GM23338 (cell line): ENCODE data around the gene SOS1. TPM values are rescaled to one million over a fixed set of nuclear protein-coding genes. Genes with fewer than 3 reads are reported as not detected.

Experiments
- ATAC-seq: fragments of 200-7000 bp; cut with Tn5 transposase; 3 replicates; pipeline ENCODE4 v1.9.1; 2020
- DNase-seq: peaks from one replicate; pipeline ENCODE4 v3.0.0-alpha.2; 2015; ENCODE audit warnings: low spot score
- H2AFZ ChIP-seq: fragments of 200-600 bp; sonication (generic); 2 replicates; pipeline ENCODE4 v1.8.0; 2016; ENCODE audit warnings: antibody characterized with exemption, mild to moderate bottlenecking, moderate library complexity
- H3F3A ChIP-seq: fragments of 200-600 bp; sonication (generic); replicated peaks from 2 replicates; pipeline ENCODE4 v1.8.0; 2017; ENCODE audit warnings: antibody characterized with exemption, mixed run types, low read depth
- H3K27ac ChIP-seq: fragments of 200-600 bp; sonication (generic); 2 replicates; pipeline ENCODE4 v1.6.1; 2016; ENCODE audit warnings: low read depth
- H3K27me3 ChIP-seq: fragments of 200-600 bp; sonication (generic); 2 replicates; pipeline ENCODE4 v1.8.0; 2016; ENCODE audit warnings: mild to moderate bottlenecking, mixed run types, moderate library complexity; ENCODE audit not compliant: insufficient read depth
- H3K36me3 ChIP-seq: fragments of 200-600 bp; sonication (generic); 2 replicates; pipeline ENCODE4 v1.8.0; 2016; ENCODE audit warnings: mild to moderate bottlenecking; ENCODE audit not compliant: insufficient read depth
- H3K4me1 ChIP-seq: fragments of 200-600 bp; sonication (generic); 2 replicates; pipeline ENCODE4 v1.8.0; 2016; ENCODE audit warnings: mild to moderate bottlenecking, moderate library complexity; ENCODE audit not compliant: insufficient read depth
- H3K4me2 ChIP-seq: fragments of 200-600 bp; sonication (generic); 2 replicates; pipeline ENCODE4 v1.7.1; 2017; ENCODE audit warnings: mixed run types
- H3K4me3 ChIP-seq: fragments of 200-600 bp; sonication (generic); 2 replicates; pipeline ENCODE4 v1.6.1; 2016; ENCODE audit warnings: mixed run types
- H3K79me2 ChIP-seq: fragments of 200-600 bp; sonication (generic); replicated peaks from 2 replicates; pipeline ENCODE4 v1.8.0; 2017; ENCODE audit warnings: mild to moderate bottlenecking; ENCODE audit not compliant: insufficient read depth
- H3K9me2 ChIP-seq: fragments of 200-600 bp; sonication (generic); 2 replicates; pipeline ENCODE4 v1.8.0; 2017; ENCODE audit not compliant: insufficient read depth
- H4K20me1 ChIP-seq: fragments of 200-600 bp; sonication (generic); replicated peaks from 2 replicates; pipeline ENCODE4 v1.8.0; 2017; ENCODE audit warnings: mild to moderate bottlenecking; ENCODE audit not compliant: insufficient read depth
- H3K27ac Mint-ChIP-seq: 2 replicates; pipeline ENCODE4 v1.8.0; 2020; ENCODE audit warnings: inconsistent platforms, mild to moderate bottlenecking, moderate library complexity, mixed read lengths
- H3K27me3 Mint-ChIP-seq: 3 replicates; pipeline ENCODE4 v1.8.0; 2022; ENCODE audit warnings: low read depth, mild to moderate bottlenecking, moderate library complexity, mixed read lengths, inconsistent platforms; ENCODE audit not compliant: insufficient read depth, poor library complexity
- H3K36me3 Mint-ChIP-seq: 3 replicates; pipeline ENCODE4 v1.8.0; 2021; ENCODE audit warnings: low read depth, mild to moderate bottlenecking, inconsistent platforms, moderate library complexity, mixed read lengths
- H3K4me1 Mint-ChIP-seq: 3 replicates; pipeline ENCODE4 v1.8.0; 2020; ENCODE audit warnings: mild to moderate bottlenecking, inconsistent platforms, mixed read lengths
- H3K4me3 Mint-ChIP-seq: 3 replicates; pipeline ENCODE4 v1.8.0; 2021; ENCODE audit warnings: moderate library complexity, mild to moderate bottlenecking, inconsistent platforms, mixed read lengths
- H3K9me3 Mint-ChIP-seq: 3 replicates; pipeline ENCODE4 v1.8.0; 2020; ENCODE audit warnings: moderate library complexity, mild to moderate bottlenecking, inconsistent platforms, mixed read lengths
- CREB1 ChIP-seq: fragments of 250-450 bp; sonication (Bioruptor Pico); IDR thresholded peaks from 2 replicates; pipeline ENCODE4 v1.5.0; 2020; ENCODE audit warnings: low read depth, mild to moderate bottlenecking, moderate library complexity
- CTCF ChIP-seq, 2 experiments: fragments of 200-600 bp in 1 of 2; sonication (generic) in 1 of 2; conservative IDR thresholded peaks; 2 replicates each; pipeline versions ENCODE4 v1.5.1 to v1.6.1; 2016 to 2017; ENCODE audit warnings: antibody characterized with exemption in 2 of 2, low read depth in 2 of 2, mild to moderate bottlenecking in 2 of 2, moderate library complexity in 1 of 2
- EZH2 ChIP-seq: fragments of 200-600 bp; sonication (generic); IDR thresholded peaks from one replicate; pipeline ENCODE4 v1.8.0; 2017; ENCODE audit warnings: antibody characterized with exemption, mild to moderate bottlenecking, low read depth; ENCODE audit not compliant: unreplicated experiment
- EZH2phosphoT487 ChIP-seq: fragments of 200-600 bp; sonication (generic); IDR thresholded peaks from one replicate; pipeline ENCODE4 v1.8.1; 2018; ENCODE audit warnings: antibody characterized with exemption; ENCODE audit not compliant: unreplicated experiment
- JUNB ChIP-seq: IDR thresholded peaks from one replicate; pipeline ENCODE4 v1.6.1; 2016; ENCODE audit warnings: antibody characterized with exemption; ENCODE audit not compliant: unreplicated experiment
- NANOG ChIP-seq: IDR thresholded peaks from 2 replicates; pipeline ENCODE4 v1.6.1; 2016; ENCODE audit warnings: antibody characterized with exemption, borderline replicate concordance
- POLR2AphosphoS5 ChIP-seq: IDR thresholded peaks from 2 replicates; pipeline ENCODE4 v1.6.1; 2016; ENCODE audit warnings: antibody characterized with exemption, low read depth
- STAT1 ChIP-seq: IDR thresholded peaks from one replicate; pipeline ENCODE4 v1.6.1; 2016; ENCODE audit warnings: antibody characterized with exemption; ENCODE audit not compliant: unreplicated experiment
- ZNF114 ChIP-seq: fragments of 250-450 bp; sonication (Bioruptor Pico); IDR thresholded peaks from 2 replicates; pipeline ENCODE4 v1.5.0; 2020; ENCODE audit warnings: mild to moderate bottlenecking, moderate library complexity
- ZNF331 ChIP-seq: fragments of 250-450 bp; sonication (Bioruptor Pico); IDR thresholded peaks from 2 replicates; pipeline ENCODE4 v1.5.0; 2020; ENCODE audit warnings: low read depth, mild to moderate bottlenecking, moderate library complexity
- polyA plus RNA-seq: library from polyadenylated mRNA; unstranded; fragments of >200 nt; fragmentation: Nextera tagmentation; extraction: Ambion mirVana; gene quantifications from 2 replicates; pipeline ENCODE4 v1.2.1, GENCODE V29; 2016
- total RNA-seq: library from RNA; depleted of rRNA; stranded (reverse); fragments of >200 nt; shearing (Covaris generic); gene quantifications from 2 replicates; pipeline ENCODE4 v1.2.3, GENCODE V29; 2014
- TF ChIP-seq, protein P1 (sequence below): fragments of 250-450 bp; sonication (Bioruptor Pico); IDR thresholded peaks from 2 replicates; pipeline ENCODE4 v1.5.0; 2020; ENCODE audit warnings: mild to moderate bottlenecking, moderate library complexity
- TF ChIP-seq, protein P2 (sequence below): IDR thresholded peaks from one replicate; pipeline ENCODE4 v1.6.1; 2018; ENCODE audit warnings: antibody characterized with exemption; ENCODE audit not compliant: unreplicated experiment
- TF ChIP-seq, protein P3 (sequence below): IDR thresholded peaks from 2 replicates; pipeline ENCODE4 v1.6.1; 2016; ENCODE audit warnings: antibody characterized with exemption

The SOS1 gene
- total and polyA plus RNA-seq, 2 experiments from 2014 or later = 13.4 to 21.9 TPM

- 0 out of 2 replicates have a peak, but pooled peaks cover 7% of the 10 kb centered on the region for H3K9me2 ChIP-seq
- H3K4me1 Mint-ChIP-seq = peaks cover 9% of the 10 kb centered on the region
- no peaks in the 10 kb centered on the region for H3K36me3 ChIP-seq
- no peak overlapping the region for H3K4me3 Mint-ChIP-seq
- no peaks in the 10 kb centered on the region for H3K27me3 ChIP-seq
- no peaks in the 10 kb centered on the region for H3K4me1 ChIP-seq
- no peak overlapping the region for H3K4me3 ChIP-seq
- H3K27ac Mint-ChIP-seq = no peak overlapping the region
- no peak overlapping the region for H2AFZ ChIP-seq
- ATAC-seq (no peak), DNase-seq (no peak)
- no peak overlapping the region for H3K27ac ChIP-seq
- no peaks in the 10 kb centered on the region for H3K36me3 Mint-ChIP-seq
- TF ChIP-seq ZNF331 (CRISPR knock-in tag) (no peak), ZNF114 (CRISPR knock-in tag) (no peak), STAT1 (no peak), CREB1 (CRISPR knock-in tag) (no peak), NANOG (no peak), EZH2phosphoT487 (no peak), EZH2 (no peak), JUNB (no peak), POLR2AphosphoS5 (no peak), CTCF (conservative IDR thresholded peaks at IDR 0.05; ENCODE audit: low read depth in 2 of 2) (no peak)
- TF ChIP-seq, protein P1, sequence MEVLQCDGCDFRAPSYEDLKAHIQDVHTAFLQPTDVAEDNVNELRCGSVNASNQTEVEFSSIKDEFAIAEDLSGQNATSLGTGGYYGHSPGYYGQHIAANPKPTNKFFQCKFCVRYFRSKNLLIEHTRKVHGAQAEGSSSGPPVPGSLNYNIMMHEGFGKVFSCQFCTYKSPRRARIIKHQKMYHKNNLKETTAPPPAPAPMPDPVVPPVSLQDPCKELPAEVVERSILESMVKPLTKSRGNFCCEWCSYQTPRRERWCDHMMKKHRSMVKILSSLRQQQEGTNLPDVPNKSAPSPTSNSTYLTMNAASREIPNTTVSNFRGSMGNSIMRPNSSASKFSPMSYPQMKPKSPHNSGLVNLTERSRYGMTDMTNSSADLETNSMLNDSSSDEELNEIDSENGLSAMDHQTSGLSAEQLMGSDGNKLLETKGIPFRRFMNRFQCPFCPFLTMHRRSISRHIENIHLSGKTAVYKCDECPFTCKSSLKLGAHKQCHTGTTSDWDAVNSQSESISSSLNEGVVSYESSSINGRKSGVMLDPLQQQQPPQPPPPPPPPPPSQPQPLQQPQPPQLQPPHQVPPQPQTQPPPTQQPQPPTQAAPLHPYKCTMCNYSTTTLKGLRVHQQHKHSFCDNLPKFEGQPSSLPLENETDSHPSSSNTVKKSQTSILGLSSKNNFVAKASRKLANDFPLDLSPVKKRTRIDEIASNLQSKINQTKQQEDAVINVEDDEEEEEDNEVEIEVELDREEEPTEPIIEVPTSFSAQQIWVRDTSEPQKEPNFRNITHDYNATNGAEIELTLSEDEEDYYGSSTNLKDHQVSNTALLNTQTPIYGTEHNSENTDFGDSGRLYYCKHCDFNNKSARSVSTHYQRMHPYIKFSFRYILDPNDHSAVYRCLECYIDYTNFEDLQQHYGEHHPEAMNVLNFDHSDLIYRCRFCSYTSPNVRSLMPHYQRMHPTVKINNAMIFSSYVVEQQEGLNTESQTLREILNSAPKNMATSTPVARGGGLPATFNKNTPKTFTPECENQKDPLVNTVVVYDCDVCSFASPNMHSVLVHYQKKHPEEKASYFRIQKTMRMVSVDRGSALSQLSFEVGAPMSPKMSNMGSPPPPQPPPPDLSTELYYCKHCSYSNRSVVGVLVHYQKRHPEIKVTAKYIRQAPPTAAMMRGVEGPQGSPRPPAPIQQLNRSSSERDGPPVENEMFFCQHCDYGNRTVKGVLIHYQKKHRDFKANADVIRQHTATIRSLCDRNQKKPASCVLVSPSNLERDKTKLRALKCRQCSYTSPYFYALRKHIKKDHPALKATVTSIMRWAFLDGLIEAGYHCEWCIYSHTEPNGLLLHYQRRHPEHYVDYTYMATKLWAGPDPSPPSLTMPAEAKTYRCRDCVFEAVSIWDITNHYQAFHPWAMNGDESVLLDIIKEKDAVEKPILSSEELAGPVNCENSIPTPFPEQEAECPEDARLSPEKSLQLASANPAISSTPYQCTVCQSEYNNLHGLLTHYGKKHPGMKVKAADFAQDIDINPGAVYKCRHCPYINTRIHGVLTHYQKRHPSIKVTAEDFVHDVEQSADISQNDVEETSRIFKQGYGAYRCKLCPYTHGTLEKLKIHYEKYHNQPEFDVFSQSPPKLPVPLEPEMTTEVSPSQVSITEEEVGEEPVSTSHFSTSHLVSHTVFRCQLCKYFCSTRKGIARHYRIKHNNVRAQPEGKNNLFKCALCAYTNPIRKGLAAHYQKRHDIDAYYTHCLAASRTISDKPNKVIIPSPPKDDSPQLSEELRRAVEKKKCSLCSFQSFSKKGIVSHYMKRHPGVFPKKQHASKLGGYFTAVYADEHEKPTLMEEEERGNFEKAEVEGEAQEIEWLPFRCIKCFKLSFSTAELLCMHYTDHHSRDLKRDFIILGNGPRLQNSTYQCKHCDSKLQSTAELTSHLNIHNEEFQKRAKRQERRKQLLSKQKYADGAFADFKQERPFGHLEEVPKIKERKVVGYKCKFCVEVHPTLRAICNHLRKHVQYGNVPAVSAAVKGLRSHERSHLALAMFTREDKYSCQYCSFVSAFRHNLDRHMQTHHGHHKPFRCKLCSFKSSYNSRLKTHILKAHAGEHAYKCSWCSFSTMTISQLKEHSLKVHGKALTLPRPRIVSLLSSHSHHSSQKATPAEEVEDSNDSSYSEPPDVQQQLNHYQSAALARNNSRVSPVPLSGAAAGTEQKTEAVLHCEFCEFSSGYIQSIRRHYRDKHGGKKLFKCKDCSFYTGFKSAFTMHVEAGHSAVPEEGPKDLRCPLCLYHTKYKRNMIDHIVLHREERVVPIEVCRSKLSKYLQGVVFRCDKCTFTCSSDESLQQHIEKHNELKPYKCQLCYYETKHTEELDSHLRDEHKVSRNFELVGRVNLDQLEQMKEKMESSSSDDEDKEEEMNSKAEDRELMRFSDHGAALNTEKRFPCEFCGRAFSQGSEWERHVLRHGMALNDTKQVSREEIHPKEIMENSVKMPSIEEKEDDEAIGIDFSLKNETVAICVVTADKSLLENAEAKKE (CRISPR knock-in tag) = no peak
- TF ChIP-seq, protein P2, sequence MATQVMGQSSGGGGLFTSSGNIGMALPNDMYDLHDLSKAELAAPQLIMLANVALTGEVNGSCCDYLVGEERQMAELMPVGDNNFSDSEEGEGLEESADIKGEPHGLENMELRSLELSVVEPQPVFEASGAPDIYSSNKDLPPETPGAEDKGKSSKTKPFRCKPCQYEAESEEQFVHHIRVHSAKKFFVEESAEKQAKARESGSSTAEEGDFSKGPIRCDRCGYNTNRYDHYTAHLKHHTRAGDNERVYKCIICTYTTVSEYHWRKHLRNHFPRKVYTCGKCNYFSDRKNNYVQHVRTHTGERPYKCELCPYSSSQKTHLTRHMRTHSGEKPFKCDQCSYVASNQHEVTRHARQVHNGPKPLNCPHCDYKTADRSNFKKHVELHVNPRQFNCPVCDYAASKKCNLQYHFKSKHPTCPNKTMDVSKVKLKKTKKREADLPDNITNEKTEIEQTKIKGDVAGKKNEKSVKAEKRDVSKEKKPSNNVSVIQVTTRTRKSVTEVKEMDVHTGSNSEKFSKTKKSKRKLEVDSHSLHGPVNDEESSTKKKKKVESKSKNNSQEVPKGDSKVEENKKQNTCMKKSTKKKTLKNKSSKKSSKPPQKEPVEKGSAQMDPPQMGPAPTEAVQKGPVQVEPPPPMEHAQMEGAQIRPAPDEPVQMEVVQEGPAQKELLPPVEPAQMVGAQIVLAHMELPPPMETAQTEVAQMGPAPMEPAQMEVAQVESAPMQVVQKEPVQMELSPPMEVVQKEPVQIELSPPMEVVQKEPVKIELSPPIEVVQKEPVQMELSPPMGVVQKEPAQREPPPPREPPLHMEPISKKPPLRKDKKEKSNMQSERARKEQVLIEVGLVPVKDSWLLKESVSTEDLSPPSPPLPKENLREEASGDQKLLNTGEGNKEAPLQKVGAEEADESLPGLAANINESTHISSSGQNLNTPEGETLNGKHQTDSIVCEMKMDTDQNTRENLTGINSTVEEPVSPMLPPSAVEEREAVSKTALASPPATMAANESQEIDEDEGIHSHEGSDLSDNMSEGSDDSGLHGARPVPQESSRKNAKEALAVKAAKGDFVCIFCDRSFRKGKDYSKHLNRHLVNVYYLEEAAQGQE = no peak
- TF ChIP-seq, protein P3, sequence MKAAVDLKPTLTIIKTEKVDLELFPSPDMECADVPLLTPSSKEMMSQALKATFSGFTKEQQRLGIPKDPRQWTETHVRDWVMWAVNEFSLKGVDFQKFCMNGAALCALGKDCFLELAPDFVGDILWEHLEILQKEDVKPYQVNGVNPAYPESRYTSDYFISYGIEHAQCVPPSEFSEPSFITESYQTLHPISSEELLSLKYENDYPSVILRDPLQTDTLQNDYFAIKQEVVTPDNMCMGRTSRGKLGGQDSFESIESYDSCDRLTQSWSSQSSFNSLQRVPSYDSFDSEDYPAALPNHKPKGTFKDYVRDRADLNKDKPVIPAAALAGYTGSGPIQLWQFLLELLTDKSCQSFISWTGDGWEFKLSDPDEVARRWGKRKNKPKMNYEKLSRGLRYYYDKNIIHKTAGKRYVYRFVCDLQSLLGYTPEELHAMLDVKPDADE = no peak
- no peaks in the 10 kb centered on the region for H3F3A ChIP-seq
- H3K27me3 Mint-ChIP-seq = no peaks in the 10 kb centered on the region
- H3K79me2 ChIP-seq = no peaks in the 10 kb centered on the region
- no peaks in the 10 kb centered on the region for H3K9me3 Mint-ChIP-seq
- H4K20me1 ChIP-seq = no peaks in the 10 kb centered on the region
- H3K4me2 ChIP-seq = no peak overlapping the region
Observed at GRCh38 chr2:38971377-38971776, 149.5 kb downstream of the SOS1 start.
